Testis (tissue), 3 donors: ENCODE measurements around the gene NRP2. TPM values are rescaled to one million over a fixed set of nuclear protein-coding genes. Genes with fewer than 3 reads are reported as not detected.

Experiments used
- DNase-seq: peaks from one replicate; pipeline ENCODE4 v3.0.0-alpha.2; 2019
- H3K27ac ChIP-seq, 2 donors: fragments of 200-600 bp; sonication (generic); one replicate each; pipeline ENCODE4 v1.5.1; 2019
- H3K27me3 ChIP-seq: fragments of 200-600 bp; sonication (generic); one replicate; pipeline ENCODE4 v1.5.1; 2019
- H3K36me3 ChIP-seq: fragments of 200-600 bp; sonication (generic); one replicate; pipeline ENCODE4 v1.5.1; 2017; ENCODE audit warnings: low read depth; ENCODE audit errors: missing control alignments
- H3K4me1 ChIP-seq: fragments of 200-600 bp; sonication (generic); one replicate; pipeline ENCODE4 v1.5.1; 2019
- H3K4me3 ChIP-seq, 2 donors: fragments of 200-600 bp; sonication (generic); one replicate each; pipeline ENCODE4 v1.5.1; 2017 to 2019
- H3K9me3 ChIP-seq: fragments of 200-600 bp; sonication (generic); one replicate; pipeline ENCODE4 v1.5.1; 2017
- POLR2A ChIP-seq: fragments of 450-650 bp; IDR thresholded peaks from one replicate; pipeline ENCODE4 v1.6.1; 2017; ENCODE audit warnings: antibody characterized with exemption, mild to moderate bottlenecking, moderate library complexity
- WGBS, 2 donors: methylation state at CpG; one replicate each; pipeline ENCODE4 v1.1.5; 2018; 5-methylcytosine and 5-hydroxymethylcytosine counted together
- intact Hi-C: fragments of 100-400 bp; cut with DNase I; formaldehyde crosslinking; loops from one replicate; pipeline ENCODE4 v1.15.1; 2023; ENCODE audit warnings: low total_unique reads
- polyA plus RNA-seq: library from polyadenylated mRNA; stranded (reverse); fragments of 350-450 nt; fragmentation: Illumina TruSeq; extraction: RNeasy Lipid Tissue Mini Kit (QIAGEN cat#74804); gene quantifications from one replicate; pipeline ENCODE4 v1.2.3, GENCODE V29; 2014; ENCODE audit warnings: low read depth, low replicate concordance; ENCODE audit not compliant: insufficient read depth
- total RNA-seq, 2 donors: library from RNA; depleted of rRNA; stranded (reverse); fragments of >200 nt; gene quantifications; one replicate each; pipeline ENCODE4 v1.2.3, GENCODE V29; 2016
- TF ChIP-seq, protein P1 (sequence below), 3 experiments: fragments of 450-650 bp in 2 of 3; fragments of 200-600 bp in 1 of 3; sonication (generic) in 1 of 3; IDR thresholded peaks; one replicate each; pipeline ENCODE4 v1.5.1; 2016 to 2019; ENCODE audit warnings: antibody characterized with exemption in 3 of 3, mild to moderate bottlenecking in 2 of 3, moderate library complexity in 1 of 3

Gene NRP2
- total and polyA plus RNA-seq, 3 donors from 2014 or later: 6.3 to 10.6 (median 6.3) TPM

DNA sequence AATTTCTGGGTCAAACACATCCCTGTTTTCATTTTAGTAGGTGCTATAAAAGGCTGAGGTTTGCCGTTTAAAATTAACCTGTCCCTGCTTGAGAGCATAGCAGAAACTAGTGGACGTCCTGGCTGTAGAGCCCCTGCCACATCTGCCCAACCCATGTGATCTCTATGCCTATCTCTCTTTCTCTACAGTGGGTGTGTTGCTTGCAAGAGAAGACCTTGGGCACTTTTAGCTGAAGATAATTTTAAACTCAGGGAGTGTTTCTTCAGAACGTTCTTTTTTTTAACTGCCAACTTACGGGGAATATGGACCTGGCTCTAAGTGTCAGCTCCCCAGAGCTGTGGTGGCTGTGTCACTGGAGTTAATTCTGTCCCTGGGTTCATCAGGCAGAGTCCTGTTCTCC lies 100.6 kb downstream of the NRP2 start:
- Histone ChIP-seq H3K4me1 (no peaks in the 10 kb centered on the region), H3K9me3 (no peaks in the 10 kb centered on the region), H3K36me3 (no peaks in the 10 kb centered on the region), H3K27ac (no peak overlapping the region), H3K27me3 (no peaks in the 10 kb centered on the region), H3K4me3 (no peak overlapping the region)
- 60 to 92% methylated on average over 4 of the region's 4 CpGs for WGBS, 2 donors
- TF ChIP-seq, protein P1, sequence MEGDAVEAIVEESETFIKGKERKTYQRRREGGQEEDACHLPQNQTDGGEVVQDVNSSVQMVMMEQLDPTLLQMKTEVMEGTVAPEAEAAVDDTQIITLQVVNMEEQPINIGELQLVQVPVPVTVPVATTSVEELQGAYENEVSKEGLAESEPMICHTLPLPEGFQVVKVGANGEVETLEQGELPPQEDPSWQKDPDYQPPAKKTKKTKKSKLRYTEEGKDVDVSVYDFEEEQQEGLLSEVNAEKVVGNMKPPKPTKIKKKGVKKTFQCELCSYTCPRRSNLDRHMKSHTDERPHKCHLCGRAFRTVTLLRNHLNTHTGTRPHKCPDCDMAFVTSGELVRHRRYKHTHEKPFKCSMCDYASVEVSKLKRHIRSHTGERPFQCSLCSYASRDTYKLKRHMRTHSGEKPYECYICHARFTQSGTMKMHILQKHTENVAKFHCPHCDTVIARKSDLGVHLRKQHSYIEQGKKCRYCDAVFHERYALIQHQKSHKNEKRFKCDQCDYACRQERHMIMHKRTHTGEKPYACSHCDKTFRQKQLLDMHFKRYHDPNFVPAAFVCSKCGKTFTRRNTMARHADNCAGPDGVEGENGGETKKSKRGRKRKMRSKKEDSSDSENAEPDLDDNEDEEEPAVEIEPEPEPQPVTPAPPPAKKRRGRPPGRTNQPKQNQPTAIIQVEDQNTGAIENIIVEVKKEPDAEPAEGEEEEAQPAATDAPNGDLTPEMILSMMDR (IDR thresholded peaks at IDR 0.05): no peak
- TF ChIP-seq POLR2A: no peak
- DNase-seq: no peak
- intact Hi-C loops: no loop called here

DNA sequence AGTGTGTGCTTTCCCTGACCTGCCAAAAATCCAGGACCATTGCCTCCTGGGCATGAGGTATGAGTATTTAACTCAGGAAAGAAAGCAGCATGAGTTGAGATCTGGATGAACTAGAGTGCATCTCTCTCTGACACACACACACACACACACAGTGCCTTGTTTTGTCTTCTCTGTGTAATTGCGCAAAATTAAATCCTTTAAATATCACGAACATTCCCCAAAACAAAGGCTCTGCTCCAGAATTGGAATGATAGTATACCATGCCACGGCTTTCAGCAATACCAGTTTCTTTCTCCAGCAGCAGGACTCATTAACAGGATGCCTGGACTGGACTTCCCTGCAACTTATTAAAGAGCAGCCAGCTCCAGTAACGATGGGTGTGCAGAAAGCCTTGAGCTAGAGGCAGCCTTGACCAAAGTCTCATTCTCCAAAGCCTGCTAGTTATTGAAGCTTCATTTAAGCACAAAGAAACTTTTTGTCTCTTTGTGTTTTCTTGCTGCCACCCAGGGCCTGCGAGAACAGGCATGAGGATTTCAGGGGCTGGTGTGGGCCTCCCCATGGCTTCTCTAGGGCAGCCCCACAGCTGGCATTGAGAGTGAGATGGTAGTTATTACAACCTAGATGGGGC lies 101.7 kb downstream of the NRP2 start:
- 75 to 89% methylated on average over 4 to 5 of the region's 5 CpGs for whole genome bisulfite sequencing, 2 donors
- Histone ChIP-seq H3K27ac (no peak overlapping the region), H3K9me3 (no peaks in the 10 kb centered on the region), H3K4me3 (no peak overlapping the region), H3K36me3 (no peaks in the 10 kb centered on the region), H3K4me1 (no peaks in the 10 kb centered on the region), H3K27me3 (no peaks in the 10 kb centered on the region)
- TF ChIP-seq, protein P1 (IDR thresholded peaks at IDR 0.05): no peak
- TF ChIP-seq POLR2A: no peak
- DNase-seq: no peak
- intact Hi-C loops: no loop called here

DNA sequence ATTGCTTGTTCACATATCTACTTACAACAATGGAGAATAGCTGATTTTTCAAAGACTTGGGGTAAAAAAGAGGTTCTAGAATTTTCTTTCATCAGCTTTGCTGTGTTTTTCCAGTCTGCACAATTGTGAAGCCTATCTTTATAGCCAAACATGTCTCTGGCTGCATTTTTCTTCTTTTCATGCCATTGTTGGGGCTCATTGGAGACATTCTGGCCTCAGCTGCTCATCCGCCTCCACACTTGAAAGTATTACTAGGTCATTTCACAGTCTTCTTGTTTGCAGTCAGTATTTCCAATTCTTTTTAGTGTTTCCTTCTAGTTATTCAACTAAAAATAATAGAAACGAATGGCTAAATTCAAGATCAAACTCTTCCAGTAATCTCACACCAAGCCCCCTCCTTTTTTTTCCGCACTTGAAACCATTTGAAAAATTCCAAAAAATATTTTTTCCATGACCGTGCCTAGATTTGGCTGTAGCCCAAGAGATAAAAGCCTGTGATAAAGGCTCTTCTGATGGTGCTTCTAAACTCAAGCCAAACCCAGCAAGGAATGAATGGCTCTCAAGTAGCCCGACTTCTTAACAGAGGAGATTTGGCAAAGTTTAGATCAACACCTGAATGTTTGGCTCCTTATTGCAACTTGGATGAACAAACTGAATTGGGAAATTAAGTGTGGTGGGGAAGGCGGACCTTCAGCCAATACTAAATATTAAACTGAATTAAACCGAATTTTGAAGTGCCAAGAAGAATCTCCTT lies 103.4 kb downstream of the NRP2 start:
- no peak for TF ChIP-seq POLR2A
- TF ChIP-seq, protein P1 (IDR thresholded peaks at IDR 0.05): no peak
- WGBS, 2 donors: 58 to 76% methylated on average over 7 of the region's 7 CpGs
- Histone ChIP-seq H3K27me3 (no peaks in the 10 kb centered on the region), H3K9me3 (no peaks in the 10 kb centered on the region), H3K27ac (no peak overlapping the region), H3K4me3 (no peak overlapping the region), H3K36me3 (no peaks in the 10 kb centered on the region), H3K4me1 (no peaks in the 10 kb centered on the region)
- intact Hi-C loops: no loop called here
- DNase-seq: no peak

DNA sequence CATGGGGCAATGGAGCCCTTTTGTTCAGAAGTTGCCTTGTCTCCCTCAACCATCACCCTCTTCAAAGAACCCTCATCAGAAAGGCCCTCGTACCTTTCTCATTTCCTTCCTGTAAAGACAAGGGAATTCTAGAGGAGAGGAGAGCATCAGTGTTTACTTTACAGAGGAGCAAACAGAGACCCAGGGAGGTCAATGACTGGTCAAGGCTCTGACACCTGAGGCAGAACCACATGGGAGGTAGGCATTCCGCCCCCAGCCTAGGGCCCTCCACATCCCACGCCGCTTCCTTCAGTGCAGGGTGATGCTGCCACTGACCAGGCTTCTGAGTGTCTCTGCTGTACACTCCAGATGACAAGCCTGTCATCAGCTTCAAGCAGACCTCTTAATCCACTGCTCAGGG lies 104.7 kb downstream of the NRP2 start:
- TF ChIP-seq, protein P1 (IDR thresholded peaks at IDR 0.05): no peak
- no peak for TF ChIP-seq POLR2A

More for the DNA sequence above, 104.7 kb downstream of the NRP2 start:
- WGBS, 2 donors: 98% methylated on average over 4 of the region's 4 CpGs
- DNase-seq: no peak
- H3K27me3 ChIP-seq: no peaks in the 10 kb centered on the region
- H3K4me1 ChIP-seq: no peaks in the 10 kb centered on the region
- intact Hi-C loops: no loop called here
- H3K36me3 ChIP-seq: no peaks in the 10 kb centered on the region
- no peak overlapping the region for H3K4me3 ChIP-seq
- H3K9me3 ChIP-seq: no peaks in the 10 kb centered on the region
- no peak overlapping the region for H3K27ac ChIP-seq
